DOHH2 (cell line): ENCODE results near the gene HTR1E.

Experiments
- H3F3A ChIP-seq: fragments of 200-600 bp; sonication (generic), shearing (Covaris generic); 2 replicates; pipeline ENCODE4 v1.6.0; 2016; ENCODE audit warnings: antibody characterized with exemption, mild to moderate bottlenecking; ENCODE audit not compliant: control insufficient read depth, insufficient read depth
- H3K27ac ChIP-seq: fragments of 200-600 bp; sonication (generic); 2 replicates; pipeline ENCODE4 v1.5.1; 2014; ENCODE audit warnings: low read depth, mild to moderate bottlenecking, low read length, moderate library complexity
- H3K27me3 ChIP-seq: fragments of 200-600 bp; sonication (generic); 2 replicates; pipeline ENCODE4 v1.6.1; 2014; ENCODE audit warnings: mild to moderate bottlenecking, low read length, mixed read lengths; ENCODE audit not compliant: control insufficient read depth
- H3K36me3 ChIP-seq: fragments of 200-600 bp; sonication (generic); 2 replicates; pipeline ENCODE4 v1.6.1; 2014; ENCODE audit warnings: mild to moderate bottlenecking, low read length, moderate library complexity, mixed read lengths; ENCODE audit not compliant: control insufficient read depth
- H3K4me1 ChIP-seq: fragments of 200-600 bp; sonication (generic); 2 replicates; pipeline ENCODE4 v1.6.1; 2014; ENCODE audit warnings: mild to moderate bottlenecking, low read length, mixed read lengths; ENCODE audit not compliant: control insufficient read depth
- H3K4me2 ChIP-seq: fragments of 200-600 bp; sonication (generic); 2 replicates; pipeline ENCODE4 v1.6.0; 2014; ENCODE audit warnings: mild to moderate bottlenecking, low read length, moderate library complexity
- H3K4me3 ChIP-seq: fragments of 200-600 bp; sonication (generic); 2 replicates; pipeline ENCODE4 v1.5.1; 2014; ENCODE audit warnings: mild to moderate bottlenecking, low read length, mixed read lengths
- H3K79me2 ChIP-seq: fragments of 200-600 bp; sonication (generic); 2 replicates; pipeline ENCODE4 v1.6.1; 2014; ENCODE audit warnings: mild to moderate bottlenecking, low read length, mixed read lengths; ENCODE audit not compliant: control insufficient read depth
- H3K9me2 ChIP-seq: fragments of 200-600 bp; sonication (generic); replicated peaks from 2 replicates; pipeline ENCODE4 v1.6.1; 2014; ENCODE audit warnings: mild to moderate bottlenecking, low read length, mixed read lengths; ENCODE audit not compliant: control insufficient read depth
- H3K9me3 ChIP-seq: fragments of 200-600 bp; sonication (generic); 2 replicates; pipeline ENCODE4 v1.6.1; 2014; ENCODE audit warnings: antibody characterized with exemption, low read length, mixed read lengths; ENCODE audit not compliant: control insufficient read depth, insufficient read depth
- H4K20me1 ChIP-seq: fragments of 200-600 bp; sonication (generic); 2 replicates; pipeline ENCODE4 v1.6.0; 2014; ENCODE audit warnings: low read depth, mild to moderate bottlenecking, antibody characterized with exemption, low read length, moderate library complexity; ENCODE audit not compliant: control insufficient read depth, insufficient read depth
- EZH2phosphoT487 ChIP-seq: fragments of 200-600 bp; sonication (generic); IDR thresholded peaks from 2 replicates; pipeline ENCODE4 v1.6.1; 2017; ENCODE audit warnings: borderline replicate concordance, mild to moderate bottlenecking, antibody characterized with exemption, low read length, moderate library complexity, mixed read lengths
- TF ChIP-seq, protein P1 (sequence below): fragments of 200-600 bp; sonication (generic); IDR thresholded peaks from one replicate; pipeline ENCODE4 v1.5.1; 2014; ENCODE audit warnings: antibody characterized with exemption, mild to moderate bottlenecking, low read depth, low read length; ENCODE audit not compliant: poor library complexity, severe bottlenecking

The HTR1E gene

DNA sequence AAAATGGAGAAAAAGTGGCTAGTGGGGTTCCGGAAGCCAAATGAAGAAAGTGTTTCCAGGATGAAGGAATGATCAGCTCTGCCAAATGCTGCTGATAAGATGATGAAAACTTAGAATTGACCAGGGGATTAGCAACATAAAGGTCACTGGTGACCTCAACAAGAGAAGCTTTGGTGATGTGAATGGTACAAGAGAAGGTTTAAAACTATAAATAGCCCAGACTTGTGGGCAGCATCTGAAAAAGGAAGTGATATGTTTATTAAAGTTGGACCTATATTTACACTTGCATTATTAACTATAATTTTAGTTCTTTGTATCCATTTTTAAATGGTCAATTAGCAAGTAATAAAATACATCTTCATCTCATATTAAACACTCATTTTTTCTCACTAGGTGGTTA lies 112.5 kb downstream of the HTR1E start:
- H3K9me2 ChIP-seq = no peaks in the 10 kb centered on the region
- H3K4me3 ChIP-seq = no peak overlapping the region
- no peaks in the 10 kb centered on the region for H3F3A ChIP-seq
- no peaks in the 10 kb centered on the region for H3K9me3 ChIP-seq
- TF ChIP-seq EZH2phosphoT487 = no peak
- TF ChIP-seq, protein P1, sequence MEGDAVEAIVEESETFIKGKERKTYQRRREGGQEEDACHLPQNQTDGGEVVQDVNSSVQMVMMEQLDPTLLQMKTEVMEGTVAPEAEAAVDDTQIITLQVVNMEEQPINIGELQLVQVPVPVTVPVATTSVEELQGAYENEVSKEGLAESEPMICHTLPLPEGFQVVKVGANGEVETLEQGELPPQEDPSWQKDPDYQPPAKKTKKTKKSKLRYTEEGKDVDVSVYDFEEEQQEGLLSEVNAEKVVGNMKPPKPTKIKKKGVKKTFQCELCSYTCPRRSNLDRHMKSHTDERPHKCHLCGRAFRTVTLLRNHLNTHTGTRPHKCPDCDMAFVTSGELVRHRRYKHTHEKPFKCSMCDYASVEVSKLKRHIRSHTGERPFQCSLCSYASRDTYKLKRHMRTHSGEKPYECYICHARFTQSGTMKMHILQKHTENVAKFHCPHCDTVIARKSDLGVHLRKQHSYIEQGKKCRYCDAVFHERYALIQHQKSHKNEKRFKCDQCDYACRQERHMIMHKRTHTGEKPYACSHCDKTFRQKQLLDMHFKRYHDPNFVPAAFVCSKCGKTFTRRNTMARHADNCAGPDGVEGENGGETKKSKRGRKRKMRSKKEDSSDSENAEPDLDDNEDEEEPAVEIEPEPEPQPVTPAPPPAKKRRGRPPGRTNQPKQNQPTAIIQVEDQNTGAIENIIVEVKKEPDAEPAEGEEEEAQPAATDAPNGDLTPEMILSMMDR = no peak
- H3K36me3 ChIP-seq = no peaks in the 10 kb centered on the region
- H3K27ac ChIP-seq = no peak overlapping the region
- H3K4me2 ChIP-seq = no peak overlapping the region
- peaks cover 6% of the 10 kb centered on the region for H3K4me1 ChIP-seq
- no peaks in the 10 kb centered on the region for H3K79me2 ChIP-seq
- no peaks in the 10 kb centered on the region for H4K20me1 ChIP-seq
- H3K27me3 ChIP-seq = 0 out of 2 replicates have a peak, but pooled peaks cover 2% of the 10 kb centered on the region

DNA sequence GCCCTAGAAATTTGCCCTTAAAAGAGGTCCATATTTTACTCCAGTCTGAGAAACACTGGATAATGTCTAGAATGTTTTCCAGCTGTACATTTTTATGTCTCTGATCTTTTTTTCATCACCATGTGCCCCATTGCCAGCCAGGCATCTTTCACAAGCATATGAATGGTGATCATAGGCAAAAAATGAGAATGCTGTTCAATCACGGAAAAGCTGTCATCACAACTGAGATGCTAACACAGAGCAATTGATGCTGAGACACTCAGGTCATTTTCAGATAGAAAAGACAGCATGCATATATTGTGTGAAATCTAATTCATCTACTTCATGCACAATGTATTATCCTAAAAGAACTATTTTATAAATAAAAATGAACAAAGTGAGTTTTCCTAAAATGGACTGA lies 116.0 kb downstream of the HTR1E start:
- Histone ChIP-seq H3K4me3 (no peak overlapping the region), H3K36me3 (no peaks in the 10 kb centered on the region), H3K9me2 (no peaks in the 10 kb centered on the region), H3K79me2 (no peaks in the 10 kb centered on the region), H3K4me2 (no peak overlapping the region), H3K4me1 (peaks cover 6% of the 10 kb centered on the region), H3K27me3 (peaks cover 2% of the 10 kb centered on the region; the same call in 1 of the 2 replicates), H3K9me3 (no peaks in the 10 kb centered on the region), H3F3A (no peaks in the 10 kb centered on the region), H4K20me1 (no peaks in the 10 kb centered on the region), H3K27ac (no peak overlapping the region)
- TF ChIP-seq, protein P1 = no peak
- TF ChIP-seq EZH2phosphoT487 = no peak

DNA sequence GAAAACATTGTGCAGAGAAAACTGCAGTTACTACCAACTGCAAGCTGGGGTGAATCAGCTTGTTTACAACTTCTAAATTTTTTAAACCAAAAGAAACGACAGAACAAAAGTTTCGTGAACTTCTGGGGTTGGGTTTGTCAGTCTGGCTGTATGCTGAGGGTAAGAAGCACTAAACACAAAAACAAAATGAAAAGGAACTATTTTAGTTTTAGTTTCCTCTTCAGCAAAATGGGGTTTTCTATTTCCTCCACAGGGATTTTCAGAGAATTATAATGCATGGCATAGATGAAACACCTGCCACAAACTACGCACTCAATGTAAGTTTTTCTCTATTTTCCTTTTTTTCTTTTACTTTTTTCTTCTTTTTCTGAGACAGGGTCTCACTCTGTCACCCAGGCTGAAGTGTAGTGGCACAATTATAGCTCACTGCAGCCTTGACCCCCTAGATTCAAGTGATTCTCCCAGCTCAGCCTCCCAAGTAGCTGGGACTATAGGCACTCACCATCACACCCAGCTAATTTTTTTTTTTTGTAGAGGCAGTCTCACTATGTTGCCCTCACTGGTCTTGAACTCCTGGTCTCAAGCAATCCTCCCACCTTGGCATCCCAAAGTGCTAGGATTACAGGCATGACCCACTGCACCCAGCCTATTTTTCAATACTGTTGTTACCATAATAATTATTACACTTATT lies 117.0 kb downstream of the HTR1E start:
- Histone ChIP-seq H3K4me3 (no peak overlapping the region), H4K20me1 (no peaks in the 10 kb centered on the region), H3K4me2 (no peak overlapping the region), H3F3A (no peaks in the 10 kb centered on the region), H3K9me3 (no peaks in the 10 kb centered on the region), H3K9me2 (no peaks in the 10 kb centered on the region), H3K4me1 (peaks cover 6% of the 10 kb centered on the region), H3K27me3 (peaks cover 2% of the 10 kb centered on the region; the same call in 1 of the 2 replicates), H3K36me3 (no peaks in the 10 kb centered on the region), H3K27ac (no peak overlapping the region), H3K79me2 (no peaks in the 10 kb centered on the region)
- TF ChIP-seq EZH2phosphoT487 = no peak
- TF ChIP-seq, protein P1 = no peak
